ENCODE measurements around the gene MAD1L1.
"Not testable (repeated sequence)": the region's sequence is repeated elsewhere in the genome, so short reads cannot be mapped to it uniquely, and the experiment has no call there.

The MAD1L1 gene

DNA sequence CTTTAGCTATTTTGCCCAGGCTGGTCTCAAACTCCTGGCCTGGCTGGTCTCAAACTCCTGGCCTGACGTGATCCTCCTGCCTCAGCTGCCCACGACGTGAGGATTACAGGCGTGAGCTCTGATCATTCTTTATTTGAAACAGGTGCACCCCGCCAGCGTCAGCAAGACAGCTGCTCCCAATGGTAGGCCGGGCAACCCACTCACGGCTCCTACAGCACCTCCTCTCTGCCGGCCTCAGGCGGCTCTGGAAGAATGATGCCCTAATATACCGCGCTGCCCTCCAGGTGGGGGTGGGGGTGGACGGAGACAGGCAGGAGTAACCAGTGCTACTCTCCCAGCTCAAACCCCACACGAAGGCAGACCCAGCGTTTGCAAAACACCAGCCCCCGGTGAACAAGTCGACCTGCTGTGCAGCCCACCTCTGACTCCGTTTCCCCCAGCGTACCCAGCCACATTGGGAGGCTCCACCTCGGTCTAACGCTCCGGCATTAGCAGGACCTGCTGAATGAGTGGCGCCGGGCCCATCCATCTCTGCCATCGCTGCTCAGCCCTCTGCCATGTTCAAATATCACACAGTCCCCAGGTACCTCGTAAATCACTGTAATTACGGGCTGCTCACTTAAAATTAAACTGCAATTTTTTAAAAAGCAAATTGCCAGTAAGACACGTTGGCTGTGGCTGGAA is 414.0 kb downstream of the MAD1L1 start:
- no peak for DNase-seq

DNA sequence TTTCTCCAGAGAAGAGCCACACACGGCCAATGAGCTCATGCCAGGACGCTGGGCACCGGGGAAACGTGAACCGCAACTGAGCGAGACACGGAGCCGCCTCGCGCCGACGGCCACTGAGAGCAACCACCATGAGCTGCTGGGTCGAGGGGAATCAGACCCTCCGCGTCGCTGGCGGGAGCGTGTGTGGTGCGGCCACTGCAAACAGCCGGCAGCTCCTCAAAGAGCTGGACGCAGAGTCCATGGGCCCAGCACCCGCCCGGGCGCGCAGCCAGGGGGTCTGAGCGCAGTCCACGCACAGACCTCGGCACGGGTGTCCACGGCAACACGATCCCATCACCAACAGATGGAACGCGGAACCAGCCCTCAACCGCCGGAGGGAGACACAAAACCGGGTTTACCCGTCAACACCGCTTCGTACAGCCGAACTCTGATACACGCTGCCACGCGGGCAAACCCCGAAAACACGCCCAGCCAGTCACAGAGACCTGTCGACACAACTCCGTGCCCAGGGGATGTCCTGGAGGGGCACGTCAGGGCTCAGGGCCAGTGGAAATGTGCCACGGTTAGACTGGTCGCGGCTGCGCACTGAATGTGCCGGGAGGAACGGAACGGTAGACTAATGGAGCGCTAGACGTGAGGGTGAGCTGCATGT is 415.6 kb downstream of the MAD1L1 start:
- no peak for DNase-seq

DNA sequence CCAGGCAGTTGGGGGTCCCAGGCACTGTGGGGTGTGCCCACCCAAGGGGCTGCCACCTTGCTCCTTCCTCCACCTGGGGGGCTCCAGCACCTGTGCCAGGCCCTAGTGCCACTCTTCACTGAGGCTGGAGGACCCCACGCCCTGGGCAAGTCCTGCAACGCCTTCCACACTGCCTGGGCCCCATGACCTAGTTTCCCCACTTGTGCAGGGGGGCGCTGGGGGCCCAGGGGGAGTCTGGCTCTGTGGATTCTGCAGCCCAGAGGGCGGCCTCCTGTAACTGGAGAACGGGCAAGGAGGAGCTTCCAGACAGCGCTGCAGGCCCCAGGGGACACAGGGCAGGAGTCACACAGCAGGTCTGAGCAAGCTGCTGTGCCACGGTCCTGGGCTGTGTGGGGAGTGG is 416.3 kb downstream of the MAD1L1 start:
- not testable (repeated sequence) for DNase-seq

DNA sequence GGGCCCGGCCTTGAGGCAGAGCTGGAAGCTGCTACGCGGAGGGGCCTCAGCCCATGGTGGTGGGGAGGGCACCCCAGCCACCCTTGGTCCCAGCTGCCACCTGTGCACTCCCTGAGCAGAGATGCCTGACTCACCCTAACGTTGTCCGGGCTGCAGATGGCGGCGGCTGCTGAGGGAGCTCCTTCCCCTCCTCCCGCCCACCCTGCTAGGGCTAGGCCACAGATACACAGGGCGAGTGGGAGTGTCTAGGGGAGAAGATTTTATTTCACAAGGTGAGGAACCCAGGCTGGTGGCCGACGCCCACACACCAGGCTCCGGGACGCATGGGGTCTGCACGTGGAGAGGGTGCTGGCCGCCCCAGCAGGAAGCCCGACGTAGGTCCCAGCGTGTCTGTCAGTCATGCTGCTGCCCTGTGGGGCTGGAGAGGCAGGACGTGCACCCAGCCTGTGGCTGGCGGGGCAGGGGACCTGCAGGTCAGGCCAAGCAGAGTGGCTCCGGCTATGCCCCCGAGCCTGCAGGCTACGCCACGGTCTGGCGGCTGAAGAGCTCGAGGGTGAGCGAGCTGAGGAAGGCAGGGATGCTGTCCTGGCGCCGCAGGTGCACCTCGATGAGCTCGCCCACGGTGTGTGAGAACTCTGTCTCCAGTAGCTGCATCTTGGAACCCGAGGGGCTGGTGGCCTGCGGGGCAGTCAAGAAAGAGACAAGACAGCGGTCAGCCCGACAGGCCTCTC is 417.0 kb downstream of the MAD1L1 start:
- DNase-seq = not testable (repeated sequence)

DNA sequence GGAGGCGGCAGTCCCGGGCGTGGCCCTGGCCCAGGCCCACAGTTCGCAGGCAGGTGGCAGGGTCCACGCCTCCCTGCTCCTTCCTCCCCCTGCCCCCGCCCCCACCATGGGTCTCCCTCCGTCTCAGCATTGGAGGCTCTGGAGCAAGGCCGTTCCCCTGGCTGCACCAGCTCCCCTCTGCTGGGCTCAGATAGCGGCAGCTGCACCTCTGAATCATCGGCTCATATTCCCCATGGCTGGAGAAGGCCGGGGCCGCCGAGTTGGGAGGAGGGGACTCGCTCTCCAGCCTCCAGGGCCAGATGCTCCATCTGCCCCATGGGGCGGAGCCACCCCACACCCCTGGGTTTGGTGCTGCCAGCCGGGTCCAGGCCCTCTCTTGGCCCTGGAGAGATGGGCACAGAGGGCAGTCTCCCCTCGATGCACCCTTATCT is 417.7 kb downstream of the MAD1L1 start:
- DNase-seq = no peak

DNA sequence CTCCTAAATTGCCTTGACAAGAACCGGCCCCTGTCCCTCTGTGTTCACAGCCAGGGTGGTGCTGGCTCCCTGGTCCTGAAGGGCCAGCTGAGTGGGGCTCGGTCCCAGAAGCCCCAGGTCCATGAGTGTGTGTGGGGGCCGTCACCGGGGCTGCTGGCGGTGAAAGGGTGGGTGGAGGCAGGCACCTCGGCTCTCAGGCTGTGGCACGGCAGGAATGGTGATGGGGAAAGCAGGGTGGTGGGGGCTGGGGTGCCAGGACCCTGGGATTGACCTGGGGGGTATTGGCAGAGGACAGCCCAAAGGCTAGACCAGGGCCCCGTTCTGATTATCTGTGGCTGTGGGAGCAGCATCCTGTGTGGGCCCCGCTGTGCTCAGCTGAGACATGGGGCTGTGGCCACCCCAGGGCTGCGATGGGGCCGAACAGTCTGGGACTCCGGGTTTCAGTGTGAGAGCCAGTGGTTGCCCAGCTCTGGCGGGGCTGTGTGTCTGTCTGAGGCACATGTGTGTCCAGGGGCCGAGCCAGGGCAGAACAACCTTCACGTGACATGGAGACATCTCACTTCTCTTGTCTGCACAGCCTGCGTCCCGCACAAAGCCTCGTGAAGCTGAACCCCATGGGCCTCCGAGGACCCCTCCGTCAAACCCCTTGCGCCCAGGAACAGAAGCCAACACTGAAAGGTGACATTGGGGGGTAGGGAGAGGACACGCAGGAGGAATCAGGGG is 418.5 kb downstream of the MAD1L1 start:
- no peak for DNase-seq

DNA sequence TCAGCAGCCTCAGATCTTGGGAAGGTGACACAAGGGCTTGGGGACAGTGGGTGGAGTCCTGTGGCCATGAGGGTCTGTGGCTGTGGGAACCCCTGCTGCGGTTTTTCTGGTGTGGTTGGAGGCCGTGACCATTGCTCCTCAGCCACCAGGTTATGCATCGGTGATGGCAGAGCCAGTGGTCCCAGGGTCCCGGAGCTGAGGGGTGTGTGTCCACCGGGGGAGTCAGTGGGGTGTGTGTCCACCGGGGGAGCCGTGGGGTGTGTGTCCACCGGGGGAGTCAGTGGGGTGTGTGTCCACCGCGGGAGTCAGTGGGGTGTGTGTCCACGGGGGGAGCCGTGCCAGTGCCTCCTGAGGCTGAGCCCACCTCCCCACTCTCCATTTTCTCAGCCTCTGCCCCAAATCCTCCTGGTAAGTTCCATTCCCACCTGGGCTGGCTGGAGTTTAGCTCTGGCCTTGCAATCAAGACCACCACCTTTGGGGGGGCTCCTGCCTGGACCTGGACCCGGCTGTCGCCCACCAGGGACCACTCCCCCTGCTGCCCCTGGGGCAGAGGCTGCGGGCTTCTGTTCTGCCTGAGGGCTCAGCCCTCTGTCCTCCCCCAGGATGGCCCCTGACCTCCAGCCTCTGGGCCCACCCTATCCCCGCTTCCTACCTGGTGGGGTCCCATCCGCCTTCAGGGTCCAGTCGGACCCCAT is 419.2 kb downstream of the MAD1L1 start:
- DNase-seq = no peak

DNA sequence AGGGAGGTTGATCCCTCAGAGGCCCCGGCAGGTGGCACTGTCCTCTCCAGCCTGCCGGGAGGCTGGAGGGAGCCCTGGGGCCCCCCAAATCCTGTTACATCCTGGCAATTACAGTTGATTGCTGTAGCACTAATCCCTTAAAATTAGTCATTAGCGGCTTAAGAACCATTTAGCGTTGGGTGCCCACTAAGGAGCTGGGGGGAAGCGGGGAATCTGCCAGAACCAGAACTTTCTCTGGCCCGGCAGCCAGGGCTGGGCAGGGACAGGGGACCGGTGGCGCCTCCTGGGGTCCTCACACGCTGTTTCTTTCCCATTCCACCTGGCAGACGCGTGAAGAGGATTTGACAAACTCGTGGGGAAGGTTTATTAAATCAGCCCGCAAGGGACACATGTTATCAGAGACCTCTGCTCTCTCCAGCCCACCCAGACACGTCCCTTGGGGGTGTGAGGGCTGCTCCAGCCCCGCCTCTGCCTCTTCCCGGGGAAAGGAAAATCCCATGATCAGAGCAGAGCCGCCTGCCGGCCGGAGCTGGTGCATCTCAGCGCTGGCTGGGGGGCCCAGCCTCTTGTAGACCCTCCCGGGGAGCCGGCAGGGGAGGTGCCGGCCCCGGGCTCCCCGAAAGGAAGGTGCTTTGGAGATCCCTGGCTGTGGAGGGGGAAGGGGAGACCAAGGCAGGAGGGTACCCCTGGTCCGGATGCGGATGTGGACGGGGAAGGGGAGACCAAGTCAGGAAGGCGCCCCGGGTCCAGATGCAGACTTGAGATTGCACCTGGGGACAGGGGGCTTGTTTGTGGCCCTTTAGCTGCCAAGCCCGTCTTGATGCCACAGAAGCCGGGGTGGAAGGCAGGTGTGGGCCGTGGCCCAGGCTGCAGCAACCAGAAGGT is 420.0 kb downstream of the MAD1L1 start:
- DNase-seq = peak; percentile 33

DNA sequence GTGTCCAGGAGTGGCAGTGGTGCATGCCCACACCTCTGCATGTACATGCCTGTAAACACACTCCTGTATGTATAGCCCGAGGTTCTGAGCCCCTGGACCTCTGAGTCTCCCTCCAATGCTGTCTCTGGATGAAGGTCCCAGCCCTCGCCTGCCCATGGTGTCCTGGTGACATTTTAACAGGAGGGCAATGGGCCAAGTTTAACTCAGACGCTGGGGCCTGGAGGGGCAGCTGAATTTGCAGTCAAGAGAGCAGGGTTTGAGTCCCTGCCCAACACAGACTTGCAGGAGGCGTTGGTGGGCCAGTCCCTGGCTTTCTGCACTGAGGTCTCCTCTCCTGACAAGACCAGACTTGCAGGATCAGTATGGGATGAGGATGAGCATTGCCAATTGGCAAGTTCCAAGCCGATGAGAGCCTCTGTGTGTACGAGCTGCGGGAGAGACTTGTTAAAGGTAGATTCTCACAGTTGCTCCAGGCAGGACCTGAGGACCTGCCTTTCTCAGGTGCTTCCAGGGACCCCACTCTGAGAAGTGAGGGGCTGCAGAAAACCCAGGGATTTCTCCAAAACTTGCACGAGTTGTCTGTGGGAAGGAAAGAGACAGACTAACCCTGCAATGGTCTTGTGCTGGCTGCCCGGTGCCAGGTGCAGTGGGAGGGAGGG is 420.8 kb downstream of the MAD1L1 start:
- DNase-seq = no peak

DNA sequence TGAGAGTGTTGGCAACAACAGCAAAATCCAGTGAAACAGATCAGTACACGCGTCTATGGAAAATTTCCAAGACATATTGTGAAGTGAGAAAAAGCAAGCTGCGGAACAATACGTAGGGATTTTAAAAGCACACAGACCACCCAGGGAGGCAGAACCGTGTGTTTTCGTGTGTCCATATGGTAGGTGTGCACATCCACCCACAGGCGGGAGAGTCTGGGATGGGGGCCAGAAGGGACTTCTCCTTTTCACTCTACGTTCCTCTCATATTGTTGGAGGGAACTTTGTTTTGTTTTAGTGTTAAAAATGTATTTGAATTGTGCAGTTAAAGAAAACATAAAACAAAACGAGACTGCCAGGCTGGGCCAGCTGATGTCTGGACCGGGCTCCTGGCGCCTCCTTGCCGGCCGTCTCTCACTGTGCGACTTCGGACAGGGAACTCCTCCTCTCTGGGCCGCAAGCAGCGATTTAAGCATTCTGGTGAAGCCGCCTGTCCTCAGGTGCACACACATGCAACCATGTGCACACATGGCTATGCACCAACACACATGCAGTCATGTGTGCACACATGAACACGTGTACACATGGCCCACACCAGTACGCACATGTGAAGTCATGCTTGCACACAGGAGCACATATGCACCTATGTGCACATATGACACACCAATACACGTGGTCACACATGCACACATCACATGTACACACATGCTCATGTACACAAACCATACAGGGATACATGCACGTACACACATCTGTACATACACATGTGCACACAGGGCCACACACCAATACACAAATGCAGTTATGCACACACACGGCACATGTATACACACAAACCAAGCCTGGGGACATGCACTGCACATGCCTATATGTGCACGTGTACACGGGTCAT is 421.5 kb downstream of the MAD1L1 start:
- DNase-seq = no peak

DNA sequence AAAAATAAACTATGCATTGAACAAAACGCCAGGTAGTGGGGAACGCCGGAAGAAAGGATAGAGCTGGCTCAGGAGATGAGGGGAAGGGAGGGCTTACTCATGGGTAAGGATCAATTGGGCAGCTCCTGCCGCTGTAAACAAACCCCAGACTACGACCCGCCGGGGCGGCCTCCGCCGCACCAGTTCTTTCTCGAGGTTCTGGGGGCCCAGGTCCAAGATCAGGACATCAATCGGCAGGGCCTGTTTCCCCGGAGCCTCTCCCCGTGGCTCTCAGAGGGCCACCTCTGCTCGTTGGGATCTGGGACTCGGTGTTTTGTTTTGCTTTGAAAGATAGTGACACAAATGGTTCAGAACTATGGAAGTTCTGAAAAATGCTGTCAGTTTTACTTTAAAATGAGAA is 422.2 kb downstream of the MAD1L1 start:
- no peak for DNase-seq

DNA sequence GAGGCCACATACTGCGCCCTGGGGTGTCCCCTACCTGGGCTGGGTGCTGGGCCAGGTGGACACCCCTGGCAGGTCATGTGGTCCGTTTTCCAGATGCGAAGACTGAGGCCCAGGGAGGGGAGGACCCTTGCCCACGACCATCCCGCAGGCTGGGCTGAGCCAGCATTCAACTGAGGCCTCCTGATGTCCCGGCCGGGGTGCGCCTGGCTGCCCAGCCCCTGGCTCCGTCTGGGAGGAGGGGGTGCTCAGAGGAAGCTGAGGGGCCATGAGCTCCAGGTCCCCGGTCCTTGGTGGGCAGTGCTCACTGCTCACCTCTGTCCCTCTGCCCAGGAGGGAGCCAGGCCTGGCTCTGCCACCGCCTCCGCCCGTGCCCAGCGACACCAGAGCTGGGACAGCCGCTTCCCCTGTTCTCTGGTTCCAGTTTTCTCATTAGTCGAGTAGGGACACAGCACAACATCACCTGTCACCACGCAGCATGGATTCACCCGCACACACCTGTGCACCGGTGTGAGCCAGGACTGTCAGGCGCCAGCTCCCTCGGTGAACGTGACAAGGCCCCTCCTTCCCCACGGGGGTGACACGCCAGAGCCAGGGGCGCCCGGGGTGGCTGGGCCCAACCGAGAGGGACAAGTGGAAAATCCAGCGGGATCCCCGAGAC is 423.0 kb downstream of the MAD1L1 start:
- no peak for DNase-seq

DNA sequence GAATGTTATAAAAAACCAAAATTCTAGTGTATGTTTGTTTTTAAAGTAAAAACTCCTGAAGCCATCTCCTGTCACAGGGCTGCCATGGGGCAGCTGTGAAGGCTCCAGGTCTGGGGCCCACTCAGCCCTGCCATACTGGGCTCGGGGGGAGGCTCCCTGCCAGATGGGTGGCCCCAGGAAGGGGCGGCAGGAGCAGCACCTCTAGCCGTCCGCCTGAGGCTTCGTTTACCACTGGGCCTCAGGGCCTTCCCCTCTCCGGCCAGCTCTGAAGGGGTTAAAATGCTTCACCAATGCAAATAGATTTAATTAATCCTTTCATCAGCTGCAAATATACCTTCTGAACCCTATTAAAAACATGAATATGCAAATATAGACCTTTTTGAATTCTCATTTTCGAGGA is 423.7 kb downstream of the MAD1L1 start:
- no peak for DNase-seq

DNA sequence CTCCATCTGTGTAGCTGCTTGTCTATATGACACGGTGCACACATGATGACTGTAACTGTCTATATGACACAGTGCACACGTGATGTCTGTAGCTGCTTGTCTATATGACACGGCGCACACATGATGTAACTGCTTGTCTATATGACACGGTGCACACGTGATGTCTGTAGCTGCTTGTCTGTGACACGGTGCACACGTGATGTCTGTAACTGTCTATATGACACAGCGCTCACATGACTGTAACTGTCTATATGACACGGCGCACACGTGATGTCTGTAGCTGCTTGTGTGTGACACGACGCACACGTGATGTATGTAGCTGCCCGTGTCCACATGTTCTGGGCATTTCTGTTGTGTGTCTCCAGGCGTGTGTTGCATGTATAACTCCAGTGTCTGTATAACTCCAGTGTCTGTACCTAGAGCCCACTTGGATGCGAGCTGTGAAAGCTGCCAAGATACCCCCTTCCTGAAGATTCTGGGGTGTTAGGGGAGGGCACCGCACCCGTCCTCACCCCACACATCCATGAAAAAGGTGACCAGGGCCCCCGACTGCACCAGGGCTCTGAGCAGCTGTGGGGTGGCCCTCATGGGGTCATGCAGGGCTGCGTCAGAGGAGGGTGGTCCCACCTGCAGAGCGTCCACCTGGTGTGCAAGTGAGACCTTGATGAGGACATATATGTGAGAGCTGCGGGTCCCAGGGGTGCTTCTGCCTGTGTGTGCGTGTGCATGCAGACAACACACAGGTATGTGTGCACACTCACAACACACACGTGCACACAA is 424.7 kb downstream of the MAD1L1 start:
- no peak for DNase-seq

DNA sequence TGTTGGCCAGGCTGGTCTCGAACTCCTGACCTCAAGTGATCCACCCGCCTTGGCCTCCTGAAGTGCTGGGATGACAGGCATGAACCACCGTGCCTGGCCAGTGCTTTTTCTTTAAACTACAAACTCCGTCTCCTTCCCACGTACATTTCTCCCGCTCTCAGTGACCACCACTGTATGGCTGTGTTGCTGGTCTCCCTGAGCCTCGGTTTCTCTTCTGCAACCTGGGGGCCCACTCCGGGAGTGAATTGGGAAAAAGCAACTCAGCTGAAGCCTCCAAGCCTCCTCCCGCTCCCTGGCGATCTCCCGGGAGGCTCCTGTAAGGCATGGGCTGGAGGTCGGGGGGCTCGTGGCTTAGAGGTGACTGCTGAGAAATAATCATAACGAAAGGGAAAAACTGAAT is 426.4 kb downstream of the MAD1L1 start:
- no peak for DNase-seq

DNA sequence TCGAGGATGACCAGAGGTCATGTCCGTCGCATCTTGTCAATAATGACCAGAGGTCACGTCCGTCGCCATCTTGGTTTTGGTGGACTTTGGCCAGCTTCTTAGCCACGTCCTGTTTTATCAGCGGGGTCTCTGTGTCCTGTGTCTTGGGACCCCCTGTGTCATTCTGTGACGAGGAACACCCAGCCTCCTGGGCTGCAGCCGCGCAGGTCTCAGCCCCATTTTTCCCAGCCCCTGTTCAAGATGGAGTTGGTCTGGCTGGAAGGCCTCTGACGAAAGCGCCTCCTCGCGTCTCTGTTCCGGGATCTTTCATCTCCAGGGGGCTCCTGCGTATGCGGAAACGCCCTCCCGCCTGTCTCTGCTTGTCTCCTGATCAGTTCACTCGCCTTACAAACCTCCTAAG is 428.4 kb downstream of the MAD1L1 start:
- DNase-seq = no peak

DNA sequence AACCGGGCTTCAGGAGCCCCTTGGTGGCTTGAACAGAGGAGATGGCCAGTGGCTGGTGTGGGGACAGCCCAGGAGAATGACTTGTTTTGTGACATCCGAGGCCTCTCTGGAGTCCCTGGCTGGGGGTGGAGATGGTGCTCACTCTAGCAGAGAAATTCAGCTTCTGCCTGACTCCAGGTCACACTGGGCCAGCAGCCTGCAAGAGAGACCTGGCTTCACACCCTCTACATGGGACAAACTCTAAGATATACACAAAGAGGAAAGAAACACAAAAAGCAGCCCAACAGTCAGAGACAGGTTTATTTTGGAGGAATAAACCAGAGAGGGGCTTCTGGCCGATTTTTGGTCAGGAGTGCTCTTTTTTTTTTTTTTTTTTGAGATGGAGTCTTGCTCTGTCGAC is 429.8 kb downstream of the MAD1L1 start:
- no peak for DNase-seq

DNA sequence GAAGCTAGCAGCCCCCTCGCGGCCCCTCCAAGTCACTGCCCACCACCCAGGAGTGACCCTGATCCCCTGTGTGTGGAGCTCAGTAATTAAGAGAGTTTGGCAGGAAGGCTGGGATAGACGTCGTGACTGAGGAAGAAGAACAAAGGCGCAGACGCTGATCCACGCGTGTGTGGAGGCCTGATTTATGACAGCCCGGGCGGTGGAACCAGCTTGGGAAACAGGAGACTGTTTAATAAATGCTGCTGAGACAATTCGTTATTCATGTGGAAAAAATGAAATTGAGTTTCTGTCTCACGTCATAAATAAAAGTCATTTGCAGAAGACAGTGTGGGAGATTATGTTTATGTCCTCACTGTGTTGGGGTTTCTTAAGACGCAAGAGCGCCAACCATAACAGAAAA is 431.8 kb downstream of the MAD1L1 start:
- no peak for DNase-seq

DNA sequence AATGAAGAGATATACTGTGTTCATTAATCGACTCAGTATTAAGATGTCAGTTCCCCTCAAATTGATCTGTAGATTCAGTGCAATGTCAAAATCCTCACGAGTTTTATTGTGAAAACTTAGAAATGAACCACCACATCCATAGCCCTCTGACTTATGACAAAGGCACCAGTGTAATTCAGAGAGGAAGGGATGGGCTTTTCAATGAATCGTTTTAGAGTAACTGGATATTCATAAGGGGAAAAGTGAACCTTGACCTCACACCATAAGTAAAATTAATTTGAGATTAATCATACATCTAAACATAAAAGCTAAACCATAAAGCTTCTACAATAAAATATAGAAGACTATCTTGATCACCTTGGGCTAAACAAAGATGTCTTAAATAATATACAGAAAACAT is 434.6 kb downstream of the MAD1L1 start:
- no peak for DNase-seq
